H1 (cell line): ENCODE results near the gene IL32. TPM values are rescaled to one million over a fixed set of nuclear protein-coding genes. Genes with fewer than 3 reads are reported as not detected.

ENCODE experiments used
- CTCF ChIA-PET: fragments of 300-600 bp; sonication (Branson Sonifier 250); formaldehyde crosslinking; loops from one replicate; lab custom pipeline; 2021; ENCODE audit not compliant: partially characterized antibody; lab: Charles Lee
- POLR2A ChIA-PET: fragments of 300-600 bp; sonication (Branson Sonifier 250); formaldehyde crosslinking; loops from one replicate; lab custom pipeline; 2021; ENCODE audit warnings: inconsistent platforms; ENCODE audit not compliant: partially characterized antibody; lab: Charles Lee
- DNase-seq, 2 experiments: peaks; one replicate each; pipeline versions ENCODE4 v3.0.0 to v3.0.0-alpha.2; 2010 to 2022; ENCODE audit warnings: low spot score in 2 of 2, low read depth in 1 of 2, mixed read lengths in 1 of 2
- FAIRE-seq: peaks from 2 replicates; lab custom pipeline; 2011; peaks lifted over from hg19 to GRCh38; lab: Jason Lieb, UNC
- H2AFZ ChIP-seq: 2 replicates; pipeline ENCODE4 v1.8.1; 2012; ENCODE audit warnings: low read length, inconsistent platforms
- H2AK5ac ChIP-seq: 2 replicates; pipeline ENCODE4 v1.6.1; 2013; ENCODE audit warnings: low read depth, low read length
- H2BK120ac ChIP-seq: replicated peaks from 2 replicates; pipeline ENCODE3; 2013; ENCODE audit warnings: low read depth, low read length, inconsistent platforms
- H2BK12ac ChIP-seq: 2 replicates; pipeline ENCODE4 v1.6.1; 2013; ENCODE audit warnings: low read depth, low read length
- H2BK15ac ChIP-seq: 2 replicates; pipeline ENCODE4 v1.6.1; 2013; ENCODE audit warnings: low read length
- H2BK20ac ChIP-seq: 2 replicates; pipeline ENCODE4 v1.6.1; 2013; ENCODE audit warnings: low read length
- H2BK5ac ChIP-seq: 2 replicates; pipeline ENCODE4 v1.6.1; 2013; ENCODE audit warnings: low read depth, low read length
- H3K14ac ChIP-seq: 2 replicates; pipeline ENCODE4 v1.6.1; 2013; ENCODE audit warnings: inconsistent platforms; ENCODE audit not compliant: insufficient read length
- H3K18ac ChIP-seq: 2 replicates; pipeline ENCODE4 v1.6.1; 2013; ENCODE audit warnings: low read length; ENCODE audit errors: extremely low read depth
- H3K23ac ChIP-seq: 2 replicates; pipeline ENCODE4 v1.6.1; 2013; ENCODE audit warnings: inconsistent platforms; ENCODE audit not compliant: insufficient read length
- H3K23me2 ChIP-seq: 2 replicates; pipeline ENCODE4 v1.6.1; 2013; ENCODE audit warnings: low read depth, low read length
- H3K27ac ChIP-seq: 2 replicates; pipeline ENCODE4 v1.6.1; 2011; ENCODE audit warnings: low read depth, low read length, inconsistent platforms
- H3K27me3 ChIP-seq, 4 experiments: replicated peaks in 1 of 4; 1 replicate in 1 of 4; 2 replicates in 3 of 4; pipeline versions ENCODE4 v1.6.1 to v1.8.1; 2011 to 2013; ENCODE audit warnings: low read length in 3 of 4, mild to moderate bottlenecking in 3 of 4, inconsistent platforms in 2 of 4, mixed read lengths in 2 of 4, moderate library complexity in 1 of 4; ENCODE audit not compliant: control insufficient read depth in 3 of 4, insufficient read depth in 3 of 4; ENCODE audit errors: extremely low read depth in 1 of 4
- H3K36me3 ChIP-seq, 4 experiments: 2 replicates each; pipeline versions ENCODE4 v1.6.1 to v1.8.1; 2011 to 2013; ENCODE audit warnings: mild to moderate bottlenecking in 4 of 4, low read length in 3 of 4, moderate library complexity in 2 of 4, control low read depth in 1 of 4, inconsistent platforms in 1 of 4; ENCODE audit not compliant: insufficient read depth in 4 of 4, control insufficient read depth in 2 of 4
- H3K4ac ChIP-seq: replicated peaks from 2 replicates; pipeline ENCODE3; 2013; ENCODE audit warnings: low read length, low read depth, mixed read lengths, inconsistent platforms; ENCODE audit not compliant: insufficient read length
- H3K4me1 ChIP-seq, 4 experiments: replicated peaks in 1 of 4; 1 replicate in 1 of 4; 2 replicates in 3 of 4; pipeline versions ENCODE4 v1.6.1 to v1.8.1; 2011 to 2013; ENCODE audit warnings: low read length in 3 of 4, inconsistent platforms in 2 of 4, mixed read lengths in 1 of 4; ENCODE audit not compliant: insufficient read depth in 4 of 4, control insufficient read depth in 3 of 4
- H3K4me2 ChIP-seq, 2 experiments: 2 replicates each; pipeline versions ENCODE4 v1.6.1 to v1.8.1; 2011 to 2013; ENCODE audit warnings: low read depth in 2 of 2, low read length in 2 of 2, control low read depth in 1 of 2, inconsistent platforms in 1 of 2, mild to moderate bottlenecking in 1 of 2; ENCODE audit not compliant: insufficient read depth in 1 of 2
- H3K4me3 ChIP-seq, 4 experiments: fragments of 200-600, 300-600 bp in 1 of 4; sonication (generic), shearing (Covaris generic), sonication (Bioruptor Twin) in 1 of 4; 2 replicates each; pipeline versions ENCODE4 v1.5.1 to v1.8.1; 2011 to 2016; ENCODE audit warnings: low read length in 4 of 4, low read depth in 3 of 4, control low read depth in 2 of 4, inconsistent platforms in 2 of 4, mild to moderate bottlenecking in 2 of 4, mixed read lengths in 1 of 4, moderate library complexity in 1 of 4; ENCODE audit not compliant: insufficient read depth in 2 of 4; ENCODE audit errors: extremely low read depth in 1 of 4
- H3K56ac ChIP-seq: replicated peaks from 2 replicates; pipeline ENCODE3; 2013; ENCODE audit warnings: low read depth, mild to moderate bottlenecking, mixed read lengths, low read length, inconsistent platforms; ENCODE audit not compliant: insufficient read length
- H3K79me1 ChIP-seq: 2 replicates; pipeline ENCODE4 v1.6.1; 2013; ENCODE audit warnings: low read depth, low read length, control low read depth
- H3K79me2 ChIP-seq, 2 experiments: 2 replicates each; pipeline versions ENCODE4 v1.6.1 to v1.8.1; 2012 to 2013; ENCODE audit warnings: low read length in 2 of 2, mild to moderate bottlenecking in 2 of 2, inconsistent platforms in 1 of 2; ENCODE audit not compliant: insufficient read depth in 2 of 2, control insufficient read depth in 1 of 2
- H3K9ac ChIP-seq, 4 experiments: replicated peaks in 1 of 4; 1 replicate in 1 of 4; 2 replicates in 3 of 4; pipeline versions ENCODE4 v1.6.1 to v1.8.1; 2011 to 2013; ENCODE audit warnings: low read depth in 3 of 4, low read length in 3 of 4, control low read depth in 2 of 4, mild to moderate bottlenecking in 2 of 4, moderate library complexity in 2 of 4, inconsistent platforms in 1 of 4; ENCODE audit errors: extremely low read depth in 1 of 4
- H3K9me3 ChIP-seq, 2 experiments: 2 replicates each; pipeline versions ENCODE4 v1.6.1 to v1.8.1; 2012 to 2013; ENCODE audit warnings: mild to moderate bottlenecking in 2 of 2, moderate library complexity in 2 of 2, control low read depth in 1 of 2, inconsistent platforms in 1 of 2, low read depth in 1 of 2, low read length in 1 of 2, mixed read lengths in 1 of 2; ENCODE audit not compliant: insufficient read depth in 2 of 2
- H4K20me1 ChIP-seq, 2 experiments: replicated peaks in 1 of 2; 2 replicates each; pipeline versions ENCODE3 to v1.8.1; 2011 to 2013; ENCODE audit warnings: inconsistent platforms in 2 of 2, low read length in 2 of 2, mild to moderate bottlenecking in 1 of 2; ENCODE audit not compliant: insufficient read depth in 2 of 2, control insufficient read depth in 1 of 2
- H4K5ac ChIP-seq: 2 replicates; pipeline ENCODE4 v1.6.1; 2013; ENCODE audit warnings: low read length, low read depth, mixed read lengths, inconsistent platforms; ENCODE audit not compliant: insufficient read length
- H4K8ac ChIP-seq: 2 replicates; pipeline ENCODE4 v1.8.0; 2013; ENCODE audit warnings: mild to moderate bottlenecking, moderate library complexity, low read length, inconsistent platforms; ENCODE audit not compliant: insufficient read depth; ENCODE audit errors: extremely low read depth
- H4K91ac ChIP-seq: replicated peaks from 2 replicates; pipeline ENCODE3; 2013; ENCODE audit warnings: low read length, mixed read lengths, inconsistent platforms; ENCODE audit not compliant: insufficient read length
- BCL11A ChIP-seq, 2 experiments: IDR thresholded peaks; one replicate each; pipeline ENCODE4 v1.6.1; 2011; ENCODE audit warnings: low read depth in 2 of 2, low read length in 2 of 2, mild to moderate bottlenecking in 2 of 2
- POLR2A ChIP-seq, 2 experiments: IDR thresholded peaks; 1 replicate in 1 of 2; 2 replicates in 1 of 2; pipeline ENCODE4 v1.6.1; 2011; ENCODE audit warnings: low read depth in 2 of 2, low read length in 2 of 2, mild to moderate bottlenecking in 2 of 2; ENCODE audit errors: control extremely low read depth in 1 of 2
- WGBS, 2 experiments: shearing (Covaris generic) in 1 of 2; methylation state at CpG; one replicate each; pipeline versions ENCODE4 v1.1.6 to v1.1.7; 2013 to 2015; ENCODE audit warnings: low lambda C conversion rate in 2 of 2, mixed read lengths in 2 of 2, inconsistent platforms in 1 of 2, low coverage in 1 of 2, missing lambda C conversion rate in 1 of 2; ENCODE audit not compliant: insufficient replicate concordance in 2 of 2, insufficient coverage in 1 of 2, insufficient read length in 1 of 2; ENCODE audit errors: extremely low coverage in 1 of 2, missing lambda C conversion rate in 1 of 2; 5-methylcytosine and 5-hydroxymethylcytosine counted together
- polyA plus RNA-seq, 7 experiments: library from polyadenylated mRNA; depleted of rRNA in 3 of 7; stranded (reverse) in 5 of 7; unstranded in 2 of 7; fragments of >200 nt in 5 of 7; fragments of 200-250 nt in 2 of 7; gene quantifications; 1 replicate in 5 of 7; 2 replicates in 1 of 7; 4 replicates in 1 of 7; pipeline versions ENCODE4 v1.2.1 to v1.2.3, GENCODE V29; 2011 to 2013; ENCODE audit warnings: missing spikeins in 2 of 7, mixed read lengths in 2 of 7
- total RNA-seq: library from RNA; stranded (reverse); fragmentation: NEBNext Ultra II Directional; extraction: Animal tissue kit (Norgen Biotek cat#: 25700); gene quantifications from 2 replicates; pipeline ENCODE4 v1.2.1, GENCODE V29; 2021

Gene IL32
- total and polyA plus RNA-seq, 2 of the 8 experiments (the other 6 are each of a cell fraction or from before 2014, with no cell fraction given): 2.7 to 5.0 TPM

DNA sequence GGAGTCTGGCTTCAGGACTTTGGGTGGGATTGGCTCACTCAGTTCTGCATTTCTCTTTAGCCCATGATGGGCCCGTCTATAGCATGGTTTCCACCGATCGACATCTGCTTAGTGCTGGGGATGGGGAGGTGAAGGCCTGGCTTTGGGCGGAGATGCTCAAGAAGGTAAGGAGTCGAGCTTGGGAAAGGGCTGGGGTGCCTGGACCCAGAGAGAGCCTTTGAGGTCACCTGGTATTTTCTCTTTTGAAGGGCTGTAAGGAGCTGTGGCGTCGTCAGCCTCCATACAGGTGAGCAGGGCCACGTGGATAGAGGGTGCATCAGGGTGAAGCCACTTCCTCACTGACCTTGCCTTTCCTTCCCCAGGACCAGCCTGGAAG, 39.4 kb upstream of the IL32 start:
- no peak overlapping the region for H3K4me2 ChIP-seq
- no peak overlapping the region for H2BK12ac ChIP-seq
- no peak overlapping the region for H2BK15ac ChIP-seq
- POLR2A ChIA-PET: interaction anchor here (0.5 to 35.7 kb wide), 11 partner anchors 3 to 103 kb away, joined by 3 to 1808 read pairs (median 63); partner anchors contain the start of genes BICDL2, CLDN6, CLDN9 and HCFC1R1
- H3K27ac ChIP-seq: no peak overlapping the region
- no peak for DNase-seq
- H3K18ac ChIP-seq: no peak overlapping the region
- H3K23me2 ChIP-seq: peaks cover 17% of the 10 kb centered on the region; the same call in 1 of the 2 replicates
- no peak overlapping the region for H3K9ac ChIP-seq
- H3K9me3 ChIP-seq: no peaks in the 10 kb centered on the region
- TF ChIP-seq BCL11A (IDR thresholded peaks at IDR 0.05; ENCODE audit: low read depth in 2 of 2, low read length in 2 of 2) (no peak), POLR2A (IDR thresholded peaks at IDR 0.05; ENCODE audit: control extremely low read depth in 1 of 2, low read depth in 2 of 2, low read length in 2 of 2) (peak in 1 of 2 experiments; percentile 54; a peak in 1 of 3 replicates)
- TF ChIP-seq, all 59 proteins: peak for 1
- Histone ChIP-seq H2AFZ (no peak overlapping the region), H3K4me1 (peaks cover 0 to 23% (median 20%) of the 10 kb centered on the region in 4 experiments; a peak in 6 of 7 replicates), H3K36me3 (peaks cover 0 to 21% (median 11%) of the 10 kb centered on the region in 4 experiments; a peak in 7 of 8 replicates), H2BK20ac (no peak overlapping the region), H2BK120ac (no peak overlapping the region), H4K20me1 (peaks cover 9 to 31% of the 10 kb centered on the region in 2 experiments), H4K5ac (no peak overlapping the region), H3K23ac (no peak overlapping the region), H3K4ac (no peak overlapping the region), H3K56ac (no peak overlapping the region), H4K8ac (no peak overlapping the region), H2BK5ac (no peak overlapping the region), H4K91ac (no peak overlapping the region), H3K4me3 (no peak overlapping the region), H3K14ac (no peak overlapping the region), H2AK5ac (no peak overlapping the region), H3K79me2 (no peaks in the 10 kb centered on the region), H3K27me3 (no peaks in the 10 kb centered on the region), H3K79me1 (no peaks in the 10 kb centered on the region)
- 89% methylated on average over 8 of the region's 8 CpGs; no CpG with 5 or more reads in 1 of the 2 experiments for WGBS, 2 experiments
- no peak for FAIRE-seq
- CTCF ChIA-PET: interaction anchor here (1.1 to 23.8 kb wide), 2 partner anchors 21 to 32 kb away, joined by 3 to 639 read pairs; partner anchors contain the start of gene CLDN9
